GM21529 (cell line): ENCODE measurements around the gene TYW5.
"Not testable (repeated sequence)": the region's sequence is repeated elsewhere in the genome, so short reads cannot be mapped to it uniquely, and the experiment has no call there.

Experiments used
- ATAC-seq: cut with Tn5 transposase; IDR thresholded peaks from one replicate; pipeline ENCODE4 v1.9.1; 2021; ENCODE audit not compliant: unreplicated experiment

The TYW5 gene

DNA sequence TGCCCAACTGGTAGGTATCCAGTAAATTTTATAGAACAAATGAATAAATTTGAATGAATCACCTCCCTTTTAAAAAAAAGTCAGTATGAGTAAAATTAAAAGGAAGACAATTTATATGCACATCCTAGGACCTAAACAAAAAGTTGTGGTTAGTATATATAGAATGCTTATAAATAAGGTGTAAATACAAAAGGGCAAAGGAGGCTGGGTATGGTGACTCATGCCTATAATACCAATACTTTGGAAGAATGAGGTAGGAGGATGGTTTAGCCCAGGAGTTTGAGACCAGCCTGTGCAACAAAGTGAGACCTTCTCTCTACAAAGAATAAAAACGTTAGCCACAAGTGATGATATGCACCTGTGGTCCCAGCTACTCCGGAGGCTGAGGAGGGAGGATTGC is 31.4 kb downstream of the TYW5 start:
- ATAC-seq, result no peak

DNA sequence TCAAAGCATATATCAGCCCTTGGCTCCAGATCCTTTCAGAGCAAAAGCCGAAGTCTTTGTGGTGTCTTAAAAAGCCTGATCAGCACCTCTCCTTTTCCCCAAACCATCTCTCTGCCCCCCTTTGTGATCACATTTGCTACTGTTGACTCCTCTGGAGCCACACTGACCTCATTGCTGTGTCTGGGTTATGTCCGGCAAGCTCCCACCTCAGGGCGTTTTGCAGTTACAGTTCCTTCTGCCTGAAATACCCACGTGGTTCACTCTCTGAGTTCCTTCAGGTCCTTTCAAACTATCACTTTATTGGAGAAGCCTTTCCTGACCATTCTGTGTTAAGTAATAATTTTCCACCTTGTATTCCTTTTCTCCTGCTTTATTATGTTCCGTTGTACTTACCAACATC is 32.4 kb downstream of the TYW5 start:
- no peak for ATAC-seq

- no peak for ATAC-seq
Measured at GRCh38 chr2:199916980-199917379, 38.3 kb downstream of the TYW5 start.

GRCh38 chr2:199914372-199914958 is 40.8 kb downstream of the TYW5 start:
- ATAC-seq, result no peak

- ATAC-seq, result not testable (repeated sequence)
Measured at GRCh38 chr2:199912553-199913114, 42.7 kb downstream of the TYW5 start.

GRCh38 chr2:199911877-199912161 is 43.5 kb downstream of the TYW5 start:
- ATAC-seq, result no peak

DNA sequence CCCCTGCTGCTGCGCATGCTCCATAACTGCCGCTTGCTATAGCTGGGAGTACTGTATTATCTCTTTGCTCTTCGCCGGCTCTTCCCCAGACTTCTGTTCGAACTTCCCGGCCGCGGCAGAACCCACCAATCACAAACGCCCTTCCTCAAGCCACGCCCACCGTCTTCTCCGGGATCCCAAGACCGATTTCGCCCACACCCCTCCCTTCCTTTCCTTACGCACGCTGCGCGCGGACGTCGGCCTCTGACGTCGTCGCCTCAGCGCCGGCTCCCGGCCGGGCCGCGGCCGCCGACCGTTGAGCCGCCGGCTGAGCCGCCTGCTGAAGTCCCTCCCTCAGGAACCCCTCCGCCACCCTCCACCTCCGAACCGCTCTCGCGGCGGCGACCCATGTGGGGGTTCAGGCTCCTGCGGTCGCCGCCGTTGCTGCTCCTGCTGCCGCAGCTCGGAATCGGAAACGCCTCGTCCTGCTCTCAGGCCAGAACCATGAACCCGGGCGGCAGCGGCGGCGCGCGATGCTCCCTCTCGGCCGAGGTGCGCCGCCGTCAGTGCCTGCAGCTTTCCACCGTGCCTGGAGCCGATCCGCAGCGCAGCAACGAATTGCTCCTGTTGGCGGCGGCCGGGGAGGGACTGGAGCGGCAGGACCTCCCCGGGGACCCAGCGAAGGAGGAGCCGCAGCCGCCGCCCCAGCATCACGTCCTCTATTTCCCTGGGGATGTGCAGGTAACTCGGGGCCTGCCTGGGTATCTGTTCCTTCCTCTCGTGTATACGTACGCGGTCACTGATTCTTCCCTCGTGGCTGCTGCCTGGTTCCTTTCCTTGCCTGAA is 44.0 kb downstream of the TYW5 start, which contains the start of gene C2orf69:
C2orf69 (plus strand) TSS at position 242 of the 825 bp plus-strand sequence; CDS start at position 388, 146 bp downstream.
- ATAC-seq, result peak; percentile 90

DNA sequence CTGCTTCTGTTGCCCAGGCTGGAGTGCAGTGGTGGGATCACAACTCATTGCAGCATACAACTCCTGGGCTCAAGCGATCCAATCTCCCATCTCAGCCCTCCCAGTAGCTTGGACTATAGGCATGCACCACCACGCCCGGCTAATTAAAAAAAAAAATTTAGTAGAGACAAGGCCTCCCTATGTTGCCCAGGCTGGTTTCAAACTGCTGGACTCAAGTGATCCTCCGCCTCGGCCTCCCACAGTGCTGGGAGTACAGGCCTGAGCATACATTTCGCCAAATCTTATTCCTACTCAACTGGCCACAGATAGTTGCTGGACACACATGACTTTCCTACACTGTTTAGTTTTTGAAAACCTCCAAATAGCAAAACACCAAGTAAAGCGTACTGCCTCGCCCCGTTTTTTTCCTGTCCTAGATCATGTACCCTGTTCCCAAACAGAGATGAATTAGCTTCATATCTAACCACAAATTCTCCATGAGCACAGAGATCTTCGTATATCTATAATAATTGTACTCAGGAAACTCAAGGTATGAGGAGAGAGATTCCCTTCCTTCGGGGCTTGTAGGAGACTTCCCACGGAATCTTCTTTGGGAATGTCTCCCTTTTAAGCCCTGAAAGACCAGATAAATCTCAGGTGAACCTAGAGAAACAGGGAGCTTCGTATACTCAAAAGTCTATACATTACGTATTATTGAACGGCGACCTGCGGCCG is 44.8 kb downstream of the TYW5 start:
- ATAC-seq, result no peak

GRCh38 chr2:199907008-199907714 is 48.1 kb downstream of the TYW5 start:
- no peak for ATAC-seq

- ATAC-seq, result no peak
Measured at GRCh38 chr2:199903111-199903510, 52.2 kb downstream of the TYW5 start.

DNA sequence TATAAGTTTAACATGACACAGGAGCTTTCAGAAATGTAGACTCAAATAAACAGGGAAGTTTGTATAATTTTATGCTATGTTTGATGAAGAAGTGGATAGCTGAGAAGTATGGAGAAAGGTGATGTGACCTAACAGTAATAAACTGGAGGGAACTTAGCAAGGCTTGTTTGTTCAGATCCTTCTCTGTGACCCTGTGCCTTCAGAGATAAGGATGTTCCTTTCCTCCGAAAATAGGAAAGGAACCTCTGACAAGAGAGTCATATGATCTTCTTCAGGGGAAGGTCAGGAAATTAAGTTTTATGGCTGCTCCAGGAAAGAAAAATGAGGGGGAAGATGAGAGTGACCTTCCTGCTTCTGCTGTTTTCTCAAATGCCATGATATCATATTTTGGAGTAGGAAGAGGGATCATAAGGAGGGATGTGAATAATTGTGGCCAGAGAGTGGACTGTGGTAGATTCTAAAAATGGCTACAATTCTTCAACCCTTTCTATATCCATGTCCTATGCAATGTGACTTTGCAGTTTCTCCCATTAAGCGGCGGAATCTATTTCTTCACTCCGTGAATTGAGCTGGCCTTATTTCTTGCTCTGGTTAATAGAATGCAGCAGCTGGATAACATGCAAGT is 52.7 kb downstream of the TYW5 start:
- no peak for ATAC-seq

GRCh38 chr2:199901942-199902341 is 53.3 kb downstream of the TYW5 start:
- no peak for ATAC-seq

GRCh38 chr2:199896617-199897016 is 58.7 kb downstream of the TYW5 start:
- no peak for ATAC-seq

DNA sequence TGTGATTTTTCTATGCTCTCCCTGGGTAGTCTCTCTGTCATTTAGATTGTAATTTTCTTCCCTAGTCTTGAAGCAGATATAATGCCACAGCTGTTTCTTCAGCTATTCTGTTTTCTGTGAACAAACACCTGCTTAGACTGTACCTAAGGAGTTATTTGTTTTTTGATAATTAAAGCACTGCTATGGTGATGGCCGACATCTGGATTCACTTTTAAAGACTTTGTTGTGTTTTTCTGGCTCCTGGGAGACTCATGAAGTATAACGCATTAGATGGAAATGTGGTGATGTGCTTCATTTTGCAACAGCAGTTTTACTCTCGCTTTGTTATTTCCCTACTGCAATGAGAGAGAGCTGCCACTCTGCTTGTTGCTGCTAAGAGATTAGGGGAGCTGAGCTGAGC is 59.9 kb downstream of the TYW5 start:
- no peak for ATAC-seq

- ATAC-seq, result no peak
Measured at GRCh38 chr2:199883474-199884212, 71.6 kb downstream of the TYW5 start.

DNA sequence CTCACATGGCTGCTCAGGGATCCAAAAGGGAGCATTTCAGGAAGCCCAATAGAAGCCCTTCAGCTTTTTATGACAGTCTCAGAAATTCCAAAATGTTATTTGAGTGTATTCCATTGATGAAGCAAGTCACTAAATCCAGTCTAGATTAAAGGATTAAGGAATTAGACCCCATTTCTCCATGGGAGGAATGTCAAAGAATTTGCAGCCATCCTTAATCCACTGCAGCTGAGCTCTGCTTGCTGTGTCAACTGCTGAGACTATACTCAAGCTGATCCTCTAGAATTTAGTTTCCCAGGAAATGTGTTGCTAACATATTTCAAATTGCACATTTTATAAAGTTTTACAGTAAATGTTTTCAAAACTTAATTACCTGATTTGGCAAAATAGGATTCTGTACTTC is 72.6 kb downstream of the TYW5 start:
- ATAC-seq, result no peak
